Right ventricle myocardium inferior (tissue), 1 donor: ENCODE measurements around the gene LTF. TPM values are rescaled to one million over a fixed set of nuclear protein-coding genes. Genes with fewer than 3 reads are reported as not detected.
"Not testable (repeated sequence)": the region's sequence is repeated elsewhere in the genome, so short reads cannot be mapped to it uniquely, and the experiment has no call there.

Experiments
- ATAC-seq: fragments of 200-7000 bp; cut with Tn5 transposase; one replicate; pipeline ENCODE4 v1.9.1; 2020; ENCODE audit warnings: mild to moderate bottlenecking, moderate library complexity
- DNase-seq: peaks from one replicate; pipeline ENCODE4 v3.0.0; 2021; ENCODE audit errors: missing footprints
- intact Hi-C: fragments of 100-400 bp; cut with DNase I; formaldehyde crosslinking; loops from one replicate; pipeline ENCODE4 v1.11.0; 2022
- long read RNA-seq: library from polyadenylated mRNA; unstranded; transcript quantifications from one replicate; pipeline ENCODE4 v2.0.0, GENCODE V29; 2021
- total RNA-seq: library from RNA; stranded (reverse); fragmentation: NEBNext Ultra II Directional; extraction: Animal tissue kit (Norgen Biotek cat#: 25700); gene quantifications from one replicate; pipeline ENCODE4 v1.2.1, GENCODE V29; 2021
- donor health status: DM: no; HTN: yes; CAD: no; lungs with severe emphysema.

Gene LTF
- total RNA-seq = 4.8 TPM
- long read RNA-seq, partial matches to known transcripts = 0 of 4 reads
- long read RNA-seq, other reads (novel, unspliced or antisense) = 0 of 4 reads

- peak; percentile 70 for DNase-seq
- intact Hi-C loops = no loop called here
- ATAC-seq = no peak
Measured at GRCh38 chr3:46464326-46465195, at the start of gene LTF. Gene LTF (minus strand): TSS chr3:46464905. CDS start chr3:46464867, 38 bp downstream.

GRCh38 chr3:46512191-46512749, 47.6 kb upstream of the LTF start:
- ATAC-seq (no peak), DNase-seq (no peak)
- intact Hi-C loops = no loop called here

- no peak for DNase-seq
- intact Hi-C loops = no loop called here
- ATAC-seq = no peak
Measured at GRCh38 chr3:46509661-46510187, 45.0 kb upstream of the LTF start.

- ATAC-seq (no peak), DNase-seq (no peak)
- intact Hi-C loops = no loop called here
Measured at GRCh38 chr3:46508850-46509591, 44.3 kb upstream of the LTF start.

- no peak for DNase-seq
- intact Hi-C loops = no loop called here
- ATAC-seq = no peak
Measured at GRCh38 chr3:46506526-46506925, 41.8 kb upstream of the LTF start.

- ATAC-seq (no peak), DNase-seq (no peak)
- intact Hi-C loops = no loop called here
Measured at GRCh38 chr3:46505953-46506352, 41.2 kb upstream of the LTF start.

GRCh38 chr3:46504789-46505188, 40.1 kb upstream of the LTF start:
- DNase-seq (no peak), ATAC-seq (no peak)
- intact Hi-C loops = no loop called here

- DNase-seq (no peak), ATAC-seq (no peak)
- intact Hi-C loops = no loop called here
Measured at GRCh38 chr3:46503200-46503874, 38.6 kb upstream of the LTF start.

- ATAC-seq (no peak), DNase-seq (no peak)
- intact Hi-C loops = no loop called here
Measured at GRCh38 chr3:46501702-46502101, 37.0 kb upstream of the LTF start.

- ATAC-seq = no peak
- DNase-seq = no peak
- intact Hi-C loops = no loop called here
Measured at GRCh38 chr3:46500656-46501635, 36.2 kb upstream of the LTF start.

- DNase-seq = no peak
- intact Hi-C loops = no loop called here
- ATAC-seq = peak; percentile 27
Measured at GRCh38 chr3:46498916-46499519, 34.3 kb upstream of the LTF start.

GRCh38 chr3:46497556-46498265, 33.0 kb upstream of the LTF start, which contains the start of gene RTP3:
Gene RTP3 (plus strand): TSS chr3:46497976. CDS start chr3:46498063, 87 bp downstream.
- ATAC-seq (no peak), DNase-seq (no peak)
- intact Hi-C loops = no loop called here

GRCh38 chr3:46496746-46497555, 32.2 kb upstream of the LTF start:
- ATAC-seq (no peak), DNase-seq (no peak)
- intact Hi-C loops = no loop called here

GRCh38 chr3:46495901-46496456, 31.3 kb upstream of the LTF start:
- intact Hi-C loops = no loop called here
- no peak for ATAC-seq
- DNase-seq = no peak

GRCh38 chr3:46494491-46494890, 29.8 kb upstream of the LTF start:
- intact Hi-C loops, ATAC-seq, DNase-seq: not testable (repeated sequence)
